HG02588 (cell line): Measurements from ENCODE around the gene VAT1L.
"Not testable (repeated sequence)": the region's sequence is repeated elsewhere in the genome, so short reads cannot be mapped to it uniquely, and the experiment has no call there.

Experiments used
- ATAC-seq: cut with Tn5 transposase; IDR thresholded peaks from one replicate; pipeline ENCODE4 v1.9.1; 2021; ENCODE audit warnings: mild to moderate bottlenecking, moderate library complexity; ENCODE audit not compliant: unreplicated experiment

Gene VAT1L

GRCh38 chr16:77947590-77947989 is 159.2 kb downstream of the VAT1L start:
- ATAC-seq: not testable (repeated sequence)

- ATAC-seq: no peak
Observed at GRCh38 chr16:77948835-77949234, 160.5 kb downstream of the VAT1L start.

DNA sequence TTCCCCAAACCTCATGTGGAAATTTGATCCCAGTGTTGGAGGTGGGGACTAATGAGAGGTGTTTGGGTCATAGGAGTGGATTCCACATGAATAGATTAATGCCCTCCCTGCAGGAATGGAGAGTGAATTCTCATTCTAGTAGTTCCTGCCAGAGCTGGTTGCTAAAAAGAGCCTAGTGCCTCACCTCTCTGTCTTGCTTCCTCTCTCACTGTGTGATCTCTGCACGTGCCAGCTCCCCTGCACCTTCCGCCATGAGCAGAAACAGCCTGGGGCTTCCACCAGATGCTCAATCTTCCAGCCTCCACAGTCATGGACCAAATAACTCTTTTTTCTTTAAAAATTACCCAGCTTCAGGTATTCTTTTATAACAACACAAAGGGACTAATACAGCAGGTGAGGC is 161.1 kb downstream of the VAT1L start:
- no peak for ATAC-seq

DNA sequence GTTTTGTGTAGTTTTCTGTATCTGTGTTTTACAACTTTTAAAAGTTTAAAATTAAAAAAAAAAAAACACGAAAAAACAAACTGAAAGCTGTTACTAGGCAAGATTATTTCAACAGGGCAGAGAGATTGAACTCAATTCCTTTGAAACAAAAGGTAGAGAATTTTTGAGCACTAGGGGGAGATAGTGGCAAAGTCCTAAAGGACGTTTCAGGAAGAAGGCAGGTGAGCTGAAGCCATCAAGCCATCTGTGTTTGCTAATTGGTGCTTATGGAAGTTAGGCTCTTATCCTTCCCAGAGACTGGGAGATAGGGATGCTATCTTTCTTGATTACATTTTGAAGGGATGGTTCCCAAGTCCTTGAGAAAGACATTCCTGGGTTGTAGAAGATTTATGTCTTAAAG is 163.4 kb downstream of the VAT1L start:
- no peak for ATAC-seq

DNA sequence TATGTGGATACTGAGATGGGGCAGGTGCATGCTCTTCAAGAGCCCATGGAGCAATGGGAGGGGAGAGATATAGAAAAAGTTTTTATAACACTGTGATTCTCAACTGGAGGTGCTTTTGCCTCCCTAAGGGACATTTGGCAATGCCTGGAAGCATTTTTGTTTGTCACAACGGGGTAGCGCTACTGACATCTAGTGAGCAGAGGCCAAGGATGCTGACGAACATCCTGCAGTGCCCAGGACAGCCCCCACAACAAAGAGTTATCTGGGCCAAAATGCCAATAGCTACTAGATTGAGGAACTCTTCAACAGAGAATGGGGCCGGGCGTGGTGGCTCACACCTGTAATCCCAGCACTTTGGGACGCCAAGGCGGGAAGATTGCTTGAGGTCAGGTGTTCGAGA is 166.8 kb downstream of the VAT1L start:
- ATAC-seq: no peak

DNA sequence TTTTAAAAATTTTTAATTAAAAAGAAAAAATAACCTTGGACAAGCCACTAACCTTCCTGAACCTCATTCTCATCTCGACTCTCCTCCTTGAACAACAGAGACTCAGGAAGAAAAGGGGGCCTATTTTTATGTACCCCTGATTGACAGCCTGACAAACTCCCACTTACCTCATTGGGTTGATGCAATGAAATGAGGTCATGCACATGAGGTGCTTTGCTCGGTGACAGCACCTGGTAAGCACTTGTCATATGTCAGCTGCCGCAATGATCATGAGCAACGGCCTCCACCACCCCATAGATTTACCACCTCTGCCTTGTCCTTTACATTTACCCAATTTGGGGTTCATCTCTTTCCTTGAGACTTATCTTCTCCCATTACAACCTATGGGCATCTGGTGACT is 167.9 kb downstream of the VAT1L start:
- no peak for ATAC-seq

- ATAC-seq: no peak
Observed at GRCh38 chr16:77960766-77961165, 172.4 kb downstream of the VAT1L start.

DNA sequence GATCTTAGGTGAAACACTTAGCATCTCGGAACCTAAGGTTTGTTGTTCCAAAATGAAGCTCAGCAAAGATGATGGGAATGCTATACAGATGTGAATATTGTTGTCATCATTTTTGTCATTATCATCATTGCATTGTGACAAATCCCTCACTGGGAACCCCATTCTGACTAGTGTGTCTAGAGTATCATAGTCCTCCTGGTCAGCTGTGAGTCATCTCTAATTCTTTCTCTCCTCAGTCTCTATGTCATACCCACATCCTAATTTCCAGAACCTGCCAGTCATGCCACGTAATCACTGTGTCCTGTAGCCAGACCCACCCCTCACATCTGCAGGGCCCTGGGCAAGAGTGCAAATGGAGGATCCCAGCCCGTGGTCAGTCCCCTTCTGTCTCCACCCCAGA is 173.4 kb downstream of the VAT1L start:
- ATAC-seq: no peak

- no peak for ATAC-seq
Observed at GRCh38 chr16:77962689-77963088, 174.3 kb downstream of the VAT1L start.

DNA sequence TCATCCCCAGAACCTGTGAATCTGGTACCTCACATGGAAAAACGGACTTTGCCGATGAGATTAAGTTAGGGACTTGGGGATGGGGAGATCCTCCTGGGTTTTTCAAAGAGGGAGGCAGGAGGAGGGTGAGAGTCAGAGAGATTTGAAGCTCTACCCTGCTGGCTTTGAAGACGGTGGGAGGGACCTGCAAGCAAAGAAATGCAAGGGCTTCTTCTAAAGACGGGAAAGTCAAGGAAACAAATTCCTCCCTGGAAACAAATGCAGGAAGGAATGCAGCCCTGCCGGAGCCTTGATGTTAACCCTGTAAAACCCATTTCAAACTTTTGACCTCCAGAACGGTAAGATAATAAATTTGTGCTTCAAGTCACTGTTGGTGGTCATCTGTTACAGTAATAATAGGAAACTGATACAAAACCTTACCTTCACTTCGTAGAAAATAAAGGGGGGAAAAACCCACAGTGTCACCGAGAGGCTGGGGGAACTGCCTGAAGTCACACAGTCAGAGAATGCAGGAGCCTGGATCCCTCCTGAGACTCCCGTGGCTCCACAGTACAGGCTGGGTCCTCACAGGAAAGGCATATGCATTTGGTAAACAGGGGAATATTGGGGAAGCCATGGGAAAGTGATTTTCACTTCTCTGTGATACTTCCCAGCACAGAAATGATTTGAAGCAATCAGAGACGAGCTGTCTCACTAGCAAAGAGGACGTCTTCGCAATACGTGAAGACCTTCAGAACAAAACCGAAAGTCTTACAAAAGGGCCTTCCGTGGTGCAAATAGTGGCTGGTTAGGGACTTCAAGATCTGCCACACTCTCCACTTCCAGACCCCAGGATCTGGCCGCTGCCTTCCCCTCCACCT is 175.1 kb downstream of the VAT1L start:
- ATAC-seq: peak; percentile 60

DNA sequence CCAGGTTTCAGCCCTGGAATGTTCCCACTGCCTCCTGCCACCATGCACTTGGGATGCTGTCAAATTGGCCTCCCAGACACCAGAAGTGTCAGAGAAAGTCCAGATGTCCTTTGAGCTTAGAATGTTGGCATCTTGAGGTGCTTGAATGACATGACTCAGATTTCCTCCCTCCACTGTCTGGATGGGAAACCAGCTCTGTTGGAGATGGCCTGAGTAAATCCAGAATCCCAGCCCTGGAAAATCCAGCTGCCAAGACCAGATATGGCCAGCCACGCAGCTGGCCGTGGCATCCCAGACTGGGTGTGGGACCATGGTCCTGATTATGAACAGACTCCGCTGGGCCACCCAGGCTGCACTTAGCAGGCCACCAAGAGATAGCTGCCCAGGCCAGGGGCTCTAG is 177.0 kb downstream of the VAT1L start:
- ATAC-seq: no peak

GRCh38 chr16:77967054-77967904 is 178.9 kb downstream of the VAT1L start:
- ATAC-seq: no peak

DNA sequence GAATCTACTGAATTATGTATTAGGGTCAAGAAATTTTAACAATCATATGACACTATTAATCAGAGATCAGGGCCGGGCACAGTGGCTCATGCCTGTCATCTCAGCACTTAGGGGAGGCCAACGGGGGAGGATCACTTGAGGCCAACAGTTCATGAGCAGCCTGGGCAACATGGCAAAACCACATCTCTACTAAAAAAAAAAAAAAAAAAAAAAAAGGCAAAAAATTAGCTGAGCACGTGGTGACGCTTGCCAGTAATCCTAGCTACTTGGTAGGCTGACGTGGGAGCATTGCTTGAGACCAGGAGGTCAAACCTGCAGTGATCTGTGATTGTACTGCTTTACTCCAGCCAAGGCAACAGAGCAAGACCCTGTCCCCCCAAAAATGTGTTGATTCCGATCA is 181.5 kb downstream of the VAT1L start:
- no peak for ATAC-seq

- ATAC-seq: no peak
Observed at GRCh38 chr16:77970371-77970770, 182.0 kb downstream of the VAT1L start.

DNA sequence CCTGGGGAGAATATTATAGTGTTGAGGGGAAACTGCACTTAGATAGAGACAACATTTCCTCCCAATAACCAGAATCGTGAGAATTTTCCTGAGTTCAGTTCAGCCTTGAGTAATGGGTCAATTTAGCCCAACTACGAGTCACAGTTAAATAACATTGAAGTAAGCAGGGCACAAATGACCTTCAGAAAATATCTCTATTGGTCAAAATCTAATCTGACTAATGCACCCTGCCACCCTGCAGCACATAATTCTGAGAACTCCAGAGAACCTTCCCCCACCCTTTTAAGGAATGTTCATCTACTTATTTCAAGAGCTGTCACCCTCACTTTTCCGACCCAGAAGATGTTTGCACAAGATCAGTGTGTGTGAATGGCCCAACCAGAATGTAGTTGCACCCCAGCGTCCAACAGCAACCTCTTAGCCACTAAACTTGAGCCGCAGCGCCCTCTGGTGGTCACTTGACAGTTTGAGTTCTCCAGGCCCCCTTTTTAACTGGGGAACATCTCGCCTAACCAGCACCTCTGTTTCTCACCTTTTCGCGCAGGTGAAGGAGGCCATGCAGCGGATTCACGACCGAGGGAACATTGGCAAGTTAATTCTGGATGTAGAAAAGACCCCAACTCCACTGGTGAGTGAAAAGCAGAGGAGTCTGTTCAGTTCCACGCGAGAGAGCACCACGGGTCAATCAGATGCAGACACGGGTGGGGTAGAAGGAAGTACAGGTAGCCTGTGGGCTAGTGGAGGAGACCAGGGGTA is 183.1 kb downstream of the VAT1L start:
- ATAC-seq: no peak

DNA sequence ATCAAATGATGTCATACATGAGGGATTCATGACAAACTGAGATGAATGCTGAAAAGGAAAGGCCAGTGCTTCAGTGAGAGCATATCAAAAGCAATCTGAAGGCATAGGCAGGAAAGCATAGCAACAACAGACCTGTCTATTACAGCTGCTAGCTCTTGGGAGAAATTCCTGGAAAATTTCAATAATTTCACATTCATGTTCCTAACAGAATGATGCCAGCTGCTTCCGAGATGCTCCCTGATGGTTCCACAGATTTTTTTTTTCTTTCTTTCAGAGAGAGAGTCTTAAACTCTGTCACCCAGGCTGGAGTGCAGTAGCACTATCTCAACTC is 183.7 kb downstream of the VAT1L start:
- ATAC-seq: no peak

DNA sequence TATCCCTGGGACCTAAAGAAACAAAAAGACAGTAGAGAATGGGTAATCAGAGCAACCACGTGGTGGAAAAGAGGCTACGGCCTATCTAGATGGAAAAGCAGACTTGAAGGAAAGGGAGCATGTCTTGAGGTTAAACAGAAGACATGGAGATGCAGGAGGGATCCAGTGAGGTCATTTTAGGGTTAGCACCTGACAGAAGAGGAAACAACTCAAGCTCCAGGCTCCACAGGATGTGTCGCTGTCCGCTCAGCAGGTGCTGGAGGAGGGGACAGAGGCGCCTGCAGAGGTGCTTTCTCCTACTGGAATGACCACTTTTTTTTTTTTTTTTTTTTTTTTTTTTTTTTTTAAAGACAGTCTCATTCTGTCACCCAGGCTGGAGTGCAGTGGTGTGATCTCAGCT is 186.5 kb downstream of the VAT1L start:
- ATAC-seq: no peak

DNA sequence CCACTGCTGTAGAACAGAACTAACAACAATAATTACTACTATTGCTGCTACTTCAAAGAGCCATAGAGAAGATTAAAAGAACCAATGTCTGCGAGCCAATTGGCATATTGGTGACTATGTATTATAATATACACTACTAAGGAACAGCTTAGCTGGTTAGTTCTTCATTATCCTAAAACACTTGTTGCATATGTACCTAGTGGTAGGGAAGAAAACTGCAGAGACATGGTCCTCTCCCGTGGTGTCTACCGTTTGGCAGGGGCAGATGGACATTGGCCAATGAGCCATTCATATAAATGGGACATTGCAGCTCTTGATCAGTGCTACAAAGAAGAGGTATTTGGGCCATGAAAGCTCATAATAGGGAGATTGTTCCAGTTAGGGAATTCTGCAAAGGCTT is 187.6 kb downstream of the VAT1L start:
- ATAC-seq: no peak

- ATAC-seq: no peak
Observed at GRCh38 chr16:77977339-77977738, 189.0 kb downstream of the VAT1L start.

DNA sequence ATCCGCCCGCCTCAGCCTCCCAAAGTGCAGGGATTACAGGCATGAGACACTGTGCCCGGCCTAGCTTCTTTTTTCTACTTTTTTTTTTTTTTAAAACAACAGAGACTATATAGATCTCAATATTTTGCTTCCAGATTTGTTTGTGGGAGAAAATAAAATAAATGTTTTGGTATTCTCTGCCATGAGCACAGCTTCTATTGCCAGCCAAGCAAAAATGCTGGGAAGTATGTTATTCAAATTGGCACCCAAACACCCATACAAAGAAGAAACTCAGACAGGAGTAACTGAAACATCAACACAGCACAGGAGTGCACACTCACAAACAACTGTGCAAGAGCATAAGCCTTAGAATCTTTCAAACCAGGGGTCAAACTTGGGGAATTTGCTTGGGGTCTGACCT is 196.7 kb downstream of the VAT1L start:
- ATAC-seq: no peak

DNA sequence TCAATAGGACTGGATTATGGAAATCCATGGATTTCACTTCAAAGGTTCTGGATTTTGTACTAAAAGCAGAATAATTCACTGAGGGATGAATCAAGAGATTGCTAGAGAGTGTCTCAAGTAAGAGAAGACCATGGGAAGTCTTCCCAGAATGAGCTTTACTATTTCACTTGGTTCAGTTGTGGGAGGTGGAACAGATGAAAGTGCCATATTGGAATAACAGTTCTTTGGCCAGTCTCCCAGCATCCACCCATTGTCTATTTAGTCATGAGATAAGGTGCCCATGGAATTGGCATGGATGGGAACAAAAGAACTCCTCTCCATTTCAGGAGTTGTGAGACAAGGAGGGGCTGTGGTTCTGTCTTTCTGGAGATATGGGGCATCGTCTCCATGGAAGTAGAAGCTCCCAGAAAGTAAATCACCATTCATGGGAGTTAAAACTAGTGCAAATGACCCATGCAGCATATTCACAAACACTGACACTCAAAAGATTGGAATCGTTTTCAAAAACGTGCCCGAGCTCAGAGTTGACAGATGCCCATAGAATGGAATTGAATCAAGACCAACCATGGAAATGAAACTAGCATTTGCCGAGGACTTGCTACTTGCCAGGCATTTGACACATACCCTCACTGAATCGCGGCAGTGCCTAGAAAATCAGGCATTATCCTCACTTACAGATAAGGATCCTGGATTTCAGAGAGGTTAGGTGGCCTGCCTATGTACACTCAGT is 197.8 kb downstream of the VAT1L start:
- ATAC-seq: no peak
